SK-N-SH treated with all-trans-retinoic acid at 6 μM for 48 hours (cell line): Measurements from ENCODE around the gene CPA5.

Experiments used
- ATAC-seq: fragments of 200-7000 bp; cut with Tn5 transposase; 3 replicates; pipeline ENCODE4 v1.9.1; 2020; ENCODE audit warnings: mild to moderate bottlenecking, moderate library complexity
- ARNTL ChIP-seq: fragments of 450-650 bp; formaldehyde crosslinking; IDR thresholded peaks from 2 replicates; pipeline ENCODE4 v1.5.0; 2020; ENCODE audit warnings: low read depth, mild to moderate bottlenecking, moderate library complexity, borderline replicate concordance
- BACH2 ChIP-seq: fragments of 250-450 bp; sonication (Bioruptor Pico); IDR thresholded peaks from 2 replicates; pipeline ENCODE4 v1.9.0; 2021; ENCODE audit warnings: mild to moderate bottlenecking, borderline replicate concordance
- CSRNP3 ChIP-seq: fragments of 250-450 bp; sonication (Bioruptor Pico); IDR thresholded peaks from 2 replicates; pipeline ENCODE4 v1.5.1; 2021; ENCODE audit warnings: mild to moderate bottlenecking, moderate library complexity
- ESRRG ChIP-seq: fragments of 250-450 bp; sonication (Bioruptor Pico); IDR thresholded peaks from 2 replicates; pipeline ENCODE4 v1.6.1; 2021; ENCODE audit warnings: mild to moderate bottlenecking
- GLIS3 ChIP-seq: fragments of 250-450 bp; sonication (Bioruptor Pico); IDR thresholded peaks from 2 replicates; pipeline ENCODE4 v1.5.0; 2020; ENCODE audit warnings: mild to moderate bottlenecking, moderate library complexity
- ISL1 ChIP-seq: fragments of 250-450 bp; sonication (Bioruptor Pico); IDR thresholded peaks from 2 replicates; pipeline ENCODE4 v2.1.2; 2022; ENCODE audit warnings: mild to moderate bottlenecking, moderate library complexity
- OSR1 ChIP-seq: fragments of 250-450 bp; sonication (Bioruptor Pico); IDR thresholded peaks from 2 replicates; pipeline ENCODE4 v1.8.0; 2022; ENCODE audit warnings: moderate library complexity, mild to moderate bottlenecking, inconsistent platforms
- PATZ1 ChIP-seq: fragments of 250-450 bp; sonication (Bioruptor Pico); IDR thresholded peaks from 2 replicates; pipeline ENCODE4 v1.8.0; 2020; ENCODE audit warnings: mild to moderate bottlenecking, moderate library complexity, borderline replicate concordance
- POU6F1 ChIP-seq: fragments of 250-450 bp; sonication (Bioruptor Pico); IDR thresholded peaks from 2 replicates; pipeline ENCODE4 v1.8.0; 2021; ENCODE audit warnings: low read depth, mild to moderate bottlenecking, moderate library complexity, borderline replicate concordance
- PPARA ChIP-seq: fragments of 250-450 bp; sonication (Bioruptor Pico); IDR thresholded peaks from 2 replicates; pipeline ENCODE4 v1.5.0; 2020; ENCODE audit warnings: mild to moderate bottlenecking, borderline replicate concordance
- RARB ChIP-seq: fragments of 250-450 bp; sonication (Bioruptor Pico); IDR thresholded peaks from 2 replicates; pipeline ENCODE4 v1.8.0; 2021; ENCODE audit warnings: mild to moderate bottlenecking, moderate library complexity
- SNAI2 ChIP-seq: fragments of 250-450 bp; sonication (Bioruptor Pico); IDR thresholded peaks from 2 replicates; pipeline ENCODE4 v1.5.0; 2020; ENCODE audit warnings: mild to moderate bottlenecking, moderate library complexity
- TCF4 ChIP-seq: fragments of 250-450 bp; sonication (Bioruptor Pico); IDR thresholded peaks from 2 replicates; pipeline ENCODE4 v1.8.0; 2021; ENCODE audit warnings: mild to moderate bottlenecking, moderate library complexity, borderline replicate concordance
- TOX ChIP-seq: fragments of 250-450 bp; sonication (Bioruptor Pico); IDR thresholded peaks from 2 replicates; pipeline ENCODE4 v1.8.0; 2021; ENCODE audit warnings: mild to moderate bottlenecking, moderate library complexity, borderline replicate concordance
- TSHZ2 ChIP-seq: fragments of 250-450 bp; sonication (Bioruptor Pico); IDR thresholded peaks from 2 replicates; pipeline ENCODE4 v1.5.0; 2020; ENCODE audit warnings: mild to moderate bottlenecking, moderate library complexity
- ZC3H10 ChIP-seq: fragments of 250-450 bp; sonication (Bioruptor Pico); IDR thresholded peaks from 2 replicates; pipeline ENCODE4 v1.5.1; 2021; ENCODE audit warnings: mild to moderate bottlenecking, moderate library complexity
- ZFP30 ChIP-seq: fragments of 450-650 bp; formaldehyde crosslinking; IDR thresholded peaks from 2 replicates; pipeline ENCODE4 v1.5.0; 2022; ENCODE audit warnings: mild to moderate bottlenecking, moderate library complexity
- ZNF565 ChIP-seq: fragments of 450-650 bp; formaldehyde crosslinking; conservative IDR thresholded peaks from 2 replicates; pipeline ENCODE4 v1.5.0; 2020; ENCODE audit warnings: low read depth, mild to moderate bottlenecking, moderate library complexity
- ZNF70 ChIP-seq: fragments of 450-650 bp; formaldehyde crosslinking; IDR thresholded peaks from 2 replicates; pipeline ENCODE4 v1.5.0; 2020; ENCODE audit warnings: mild to moderate bottlenecking, moderate library complexity
- ZNF8 ChIP-seq: fragments of 450-650 bp; formaldehyde crosslinking; IDR thresholded peaks from 2 replicates; pipeline ENCODE4 v1.5.0; 2020; ENCODE audit warnings: mild to moderate bottlenecking, moderate library complexity

Gene CPA5

GRCh38 chr7:130298544-130299326 is 45.9 kb upstream of the CPA5 start (continued):
- TF ChIP-seq PATZ1 (CRISPR knock-in tag) (no peak), GLIS3 (CRISPR knock-in tag) (no peak), ARNTL (CRISPR knock-in tag) (no peak)

- no peak for TF ChIP-seq ZFP30 (CRISPR knock-in tag)
- TF ChIP-seq ZNF70 (CRISPR knock-in tag): no peak
- no peak for TF ChIP-seq PATZ1 (CRISPR knock-in tag)
- TF ChIP-seq CSRNP3 (CRISPR knock-in tag): no peak
- no peak for ATAC-seq
These were observed 44.8 kb upstream of the CPA5 start for GRCh38 chr7:130299866-130300265.

- no peak for TF ChIP-seq PATZ1 (CRISPR knock-in tag)
- TF ChIP-seq GLIS3 (CRISPR knock-in tag): no peak
- TF ChIP-seq ZNF8 (CRISPR knock-in tag): no peak
- TF ChIP-seq ESRRG: no peak
- TF ChIP-seq ARNTL (CRISPR knock-in tag): no peak
- TF ChIP-seq ZC3H10 (CRISPR knock-in tag): no peak
- TF ChIP-seq TCF4 (CRISPR knock-in tag): no peak
- TF ChIP-seq POU6F1 (CRISPR knock-in tag): no peak
- no peak for TF ChIP-seq BACH2 (CRISPR knock-in tag)
- TF ChIP-seq PPARA: no peak
- TF ChIP-seq SNAI2 (CRISPR knock-in tag): no peak
- TF ChIP-seq TSHZ2 (CRISPR knock-in tag): no peak
- TF ChIP-seq ZNF565 (CRISPR knock-in tag): no peak
- no peak for TF ChIP-seq RARB
- TF ChIP-seq TOX: no peak
- TF ChIP-seq CSRNP3 (CRISPR knock-in tag): no peak
- TF ChIP-seq OSR1 (CRISPR knock-in tag): no peak
- no peak for TF ChIP-seq ZFP30 (CRISPR knock-in tag)
- no peak for TF ChIP-seq ISL1 (CRISPR knock-in tag)
- no peak for ATAC-seq
These were observed 43.1 kb upstream of the CPA5 start for GRCh38 chr7:130301501-130302020.
